BJ (cell line): ENCODE measurements around the gene RELL2. TPM values are rescaled to one million over a fixed set of nuclear protein-coding genes. Genes with fewer than 3 reads are reported as not detected.

Experiments
- CTCF ChIA-PET: fragments of 350-600 bp; formaldehyde crosslinking; extraction: SDS; loops from one replicate; lab custom pipeline; 2021; ENCODE audit warnings: antibody characterized with exemption, inconsistent platforms; lab: Yijun Ruan, JAX
- POLR2A ChIA-PET: fragments of 300-600 bp; sonication (Branson Sonifier 250); formaldehyde crosslinking; extraction: SDS; loops from one replicate; lab custom pipeline; 2021; ENCODE audit warnings: antibody characterized with exemption; lab: Charles Lee
- DNase-seq: peaks from one replicate; pipeline ENCODE4 v3.0.0-alpha.2; 2011; ENCODE audit warnings: low read depth
- H3K27me3 ChIP-seq: 2 replicates; pipeline ENCODE4 v1.6.0; 2011; ENCODE audit warnings: low read length; ENCODE audit not compliant: control insufficient read depth, insufficient read depth
- H3K36me3 ChIP-seq: 2 replicates; pipeline ENCODE4 v1.5.1; 2011; ENCODE audit warnings: low read length; ENCODE audit not compliant: control insufficient read depth, insufficient read depth
- H3K4me3 ChIP-seq: 2 replicates; pipeline ENCODE4 v1.5.1; 2011; ENCODE audit warnings: low read depth, mild to moderate bottlenecking, control low read depth, low read length
- CTCF ChIP-seq: IDR thresholded peaks from 2 replicates; pipeline ENCODE4 v1.5.1; 2011; ENCODE audit warnings: low read depth, mild to moderate bottlenecking, control low read depth, inconsistent platforms, low read length, moderate library complexity; ENCODE audit not compliant: insufficient read depth
- polyA plus RNA-seq: library from polyadenylated mRNA; depleted of rRNA; stranded (reverse); fragments of >200 nt; gene quantifications from 2 replicates; pipeline ENCODE4 v1.2.3, GENCODE V29; 2011

The RELL2 gene
- polyA plus RNA-seq, 1 experiment, result 5.0 TPM

GRCh38 chr5:141674747-141675146 is 38.0 kb downstream of the RELL2 start:
- DNase-seq, result no peak

GRCh38 chr5:141675672-141676071 is 38.9 kb downstream of the RELL2 start:
- ChIA-PET POLR2A (no interaction called here), CTCF (interaction anchor here (1.5 to 1.6 kb wide), 2 partner anchors 11 to 285 kb away, joined by 5 read pairs; no protein-coding TSS in a partner anchor)
- no peak overlapping the region for H3K4me3 ChIP-seq
- peaks cover 19% of the 10 kb centered on the region for H3K36me3 ChIP-seq
- no peak for TF ChIP-seq CTCF
- DNase-seq, result no peak
- no peaks in the 10 kb centered on the region for H3K27me3 ChIP-seq

More at GRCh38 chr5:141674747-141675146, 38.0 kb downstream of the RELL2 start:
- POLR2A ChIA-PET, result no interaction called here
- TF ChIP-seq CTCF, result no peak
- CTCF ChIA-PET, result interaction anchor here (2.5 kb wide), 1 partner anchor 11 kb away, joined by 13 read pairs; no protein-coding TSS in a partner anchor
- Histone ChIP-seq H3K4me3 (no peak overlapping the region), H3K36me3 (peaks cover 22% of the 10 kb centered on the region), H3K27me3 (no peaks in the 10 kb centered on the region)

- TF ChIP-seq CTCF, result peak; percentile 23; the same call in 1 of the 2 replicates
- no peak for DNase-seq
- Histone ChIP-seq H3K4me3 (no peak overlapping the region), H3K27me3 (no peaks in the 10 kb centered on the region), H3K36me3 (peaks cover 10% of the 10 kb centered on the region)
- ChIA-PET POLR2A (no interaction called here), CTCF (interaction anchor here (1.6 kb wide), 1 partner anchor 13 kb away, joined by 5 read pairs; no protein-coding TSS in a partner anchor)
These were observed 40.6 kb downstream of the RELL2 start for GRCh38 chr5:141677415-141677814.

- CTCF ChIA-PET, result interaction anchor here (1.5 to 5.5 kb wide), 2 partner anchors 11 to 13 kb away, joined by 5 to 46 read pairs; no protein-coding TSS in a partner anchor
- no peak overlapping the region for H3K4me3 ChIP-seq
- no peak for TF ChIP-seq CTCF
- POLR2A ChIA-PET, result no interaction called here
- no peak for DNase-seq
- H3K27me3 ChIP-seq, result no peaks in the 10 kb centered on the region
- H3K36me3 ChIP-seq, result peaks cover 7% of the 10 kb centered on the region
These were observed 43.4 kb downstream of the RELL2 start for GRCh38 chr5:141680178-141680577.

- TF ChIP-seq CTCF, result no peak
- peaks cover 5% of the 10 kb centered on the region for H3K36me3 ChIP-seq
- no peak for DNase-seq
- CTCF ChIA-PET, result interaction anchor here (1.5 to 5.5 kb wide), 3 partner anchors 11 to 16 kb away, joined by 5 to 46 read pairs (median 9); no protein-coding TSS in a partner anchor
- peak overlapping the region; percentile 44 for H3K4me3 ChIP-seq
- POLR2A ChIA-PET, result no interaction called here
- no peaks in the 10 kb centered on the region for H3K27me3 ChIP-seq
These were observed 44.0 kb downstream of the RELL2 start for GRCh38 chr5:141680751-141681201.
